Rectal smooth muscle tissue (tissue), 1 donor: ENCODE data around the gene HS3ST3B1.

Experiments used
- H3K27ac ChIP-seq: one replicate; pipeline ENCODE4 v1.7.0; 2013; ENCODE audit warnings: low read depth, low read length, inconsistent platforms
- H3K27me3 ChIP-seq: one replicate; pipeline ENCODE4 v1.7.0; 2013; ENCODE audit warnings: low read length; ENCODE audit not compliant: control insufficient read depth, insufficient read depth
- H3K36me3 ChIP-seq: one replicate; pipeline ENCODE4 v1.7.0; 2013; ENCODE audit warnings: low read length; ENCODE audit not compliant: control insufficient read depth, insufficient read depth
- H3K4me1 ChIP-seq: one replicate; pipeline ENCODE4 v1.7.0; 2013; ENCODE audit warnings: low read length; ENCODE audit not compliant: control insufficient read depth, insufficient read depth
- H3K4me3 ChIP-seq: one replicate; pipeline ENCODE4 v1.7.0; 2013; ENCODE audit warnings: low read length
- H3K9ac ChIP-seq: one replicate; pipeline ENCODE4 v1.7.0; 2013; ENCODE audit warnings: low read length

HS3ST3B1 gene

GRCh38 chr17:14353861-14354474, 53.1 kb downstream of the HS3ST3B1 start:
- no peaks in the 10 kb centered on the region for H3K4me1 ChIP-seq
- no peak overlapping the region for H3K9ac ChIP-seq
- no peak overlapping the region for H3K4me3 ChIP-seq
- no peak overlapping the region for H3K27ac ChIP-seq
- no peaks in the 10 kb centered on the region for H3K27me3 ChIP-seq
- H3K36me3 ChIP-seq = no peaks in the 10 kb centered on the region

GRCh38 chr17:14354807-14355206, 53.9 kb downstream of the HS3ST3B1 start:
- no peak overlapping the region for H3K27ac ChIP-seq

GRCh38 chr17:14355556-14355955, 54.7 kb downstream of the HS3ST3B1 start:
- H3K4me3 ChIP-seq = no peak overlapping the region
- no peak overlapping the region for H3K27ac ChIP-seq
- no peaks in the 10 kb centered on the region for H3K4me1 ChIP-seq
- no peak overlapping the region for H3K9ac ChIP-seq
- no peaks in the 10 kb centered on the region for H3K27me3 ChIP-seq
- H3K36me3 ChIP-seq = no peaks in the 10 kb centered on the region

More at GRCh38 chr17:14354807-14355206, 53.9 kb downstream of the HS3ST3B1 start:
- H3K4me1 ChIP-seq = no peaks in the 10 kb centered on the region
- H3K4me3 ChIP-seq = no peak overlapping the region
- no peak overlapping the region for H3K9ac ChIP-seq
- no peaks in the 10 kb centered on the region for H3K36me3 ChIP-seq
- no peaks in the 10 kb centered on the region for H3K27me3 ChIP-seq

GRCh38 chr17:14359163-14360020, 58.5 kb downstream of the HS3ST3B1 start:
- Histone ChIP-seq H3K27ac (no peak overlapping the region), H3K9ac (no peak overlapping the region), H3K36me3 (no peaks in the 10 kb centered on the region), H3K27me3 (no peaks in the 10 kb centered on the region), H3K4me3 (no peak overlapping the region), H3K4me1 (no peaks in the 10 kb centered on the region)

GRCh38 chr17:14360856-14361255, 60.0 kb downstream of the HS3ST3B1 start:
- Histone ChIP-seq H3K27me3 (no peaks in the 10 kb centered on the region), H3K4me1 (no peaks in the 10 kb centered on the region), H3K36me3 (no peaks in the 10 kb centered on the region), H3K9ac (no peak overlapping the region), H3K27ac (no peak overlapping the region), H3K4me3 (no peak overlapping the region)

- Histone ChIP-seq H3K9ac (no peak overlapping the region), H3K27ac (no peak overlapping the region), H3K4me3 (no peak overlapping the region), H3K27me3 (no peaks in the 10 kb centered on the region), H3K36me3 (no peaks in the 10 kb centered on the region), H3K4me1 (no peaks in the 10 kb centered on the region)
Measured at GRCh38 chr17:14361470-14361869, 60.6 kb downstream of the HS3ST3B1 start.

GRCh38 chr17:14361945-14362508, 61.1 kb downstream of the HS3ST3B1 start:
- H3K4me1 ChIP-seq = no peaks in the 10 kb centered on the region
- H3K27me3 ChIP-seq = no peaks in the 10 kb centered on the region
- no peak overlapping the region for H3K27ac ChIP-seq
- H3K4me3 ChIP-seq = no peak overlapping the region
- H3K9ac ChIP-seq = no peak overlapping the region
- H3K36me3 ChIP-seq = no peaks in the 10 kb centered on the region

GRCh38 chr17:14366199-14366598, 65.3 kb downstream of the HS3ST3B1 start:
- H3K4me1 ChIP-seq = no peaks in the 10 kb centered on the region
- no peak overlapping the region for H3K4me3 ChIP-seq
- H3K9ac ChIP-seq = no peak overlapping the region
- H3K27ac ChIP-seq = no peak overlapping the region
- H3K36me3 ChIP-seq = no peaks in the 10 kb centered on the region
- H3K27me3 ChIP-seq = no peaks in the 10 kb centered on the region

GRCh38 chr17:14372461-14372860, 71.6 kb downstream of the HS3ST3B1 start:
- no peak overlapping the region for H3K9ac ChIP-seq
- no peak overlapping the region for H3K4me3 ChIP-seq
- no peaks in the 10 kb centered on the region for H3K4me1 ChIP-seq
- H3K27me3 ChIP-seq = no peaks in the 10 kb centered on the region
- H3K36me3 ChIP-seq = no peaks in the 10 kb centered on the region
- H3K27ac ChIP-seq = no peak overlapping the region

GRCh38 chr17:14372905-14373613, 72.2 kb downstream of the HS3ST3B1 start:
- Histone ChIP-seq H3K27me3 (no peaks in the 10 kb centered on the region), H3K4me1 (no peaks in the 10 kb centered on the region), H3K9ac (no peak overlapping the region), H3K4me3 (peak overlapping the region; percentile 8), H3K27ac (no peak overlapping the region), H3K36me3 (no peaks in the 10 kb centered on the region)

- no peak overlapping the region for H3K9ac ChIP-seq
- H3K4me1 ChIP-seq = no peaks in the 10 kb centered on the region
- no peaks in the 10 kb centered on the region for H3K36me3 ChIP-seq
- no peak overlapping the region for H3K4me3 ChIP-seq
- no peaks in the 10 kb centered on the region for H3K27me3 ChIP-seq
- no peak overlapping the region for H3K27ac ChIP-seq
Measured at GRCh38 chr17:14373614-14374259, 72.9 kb downstream of the HS3ST3B1 start.

GRCh38 chr17:14374268-14374667, 73.4 kb downstream of the HS3ST3B1 start:
- Histone ChIP-seq H3K36me3 (no peaks in the 10 kb centered on the region), H3K9ac (no peak overlapping the region), H3K27me3 (no peaks in the 10 kb centered on the region), H3K4me1 (no peaks in the 10 kb centered on the region), H3K4me3 (no peak overlapping the region), H3K27ac (no peak overlapping the region)
